CD4-positive, alpha-beta T cell treated with Interferon gamma for 1 hour (primary cell): ENCODE data around the gene TMEM236.

Experiments used
- DNase-seq: peaks from one replicate; pipeline ENCODE4 v3.0.0-alpha.2; 2020

The TMEM236 gene

DNA sequence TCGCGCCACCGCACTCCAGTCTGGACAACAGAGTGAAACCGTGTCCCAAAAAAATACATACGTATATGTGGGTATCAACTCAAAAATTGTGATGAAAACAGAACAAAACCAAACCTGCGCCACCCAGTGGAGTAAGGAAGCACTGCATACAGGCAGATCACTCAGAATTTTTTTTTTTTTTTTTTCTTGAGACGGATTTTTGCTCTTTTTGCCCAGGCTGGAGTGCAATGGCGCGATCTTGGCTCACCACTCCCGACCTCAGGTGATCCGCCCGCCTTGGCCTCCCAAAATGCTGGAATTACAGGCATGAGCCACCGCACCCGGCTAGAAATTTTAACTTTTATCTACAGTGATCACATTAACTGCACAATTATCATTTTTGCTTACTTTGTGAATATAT, 9.1 kb upstream of the TMEM236 start:
- DNase-seq, result peak; percentile 44

DNA sequence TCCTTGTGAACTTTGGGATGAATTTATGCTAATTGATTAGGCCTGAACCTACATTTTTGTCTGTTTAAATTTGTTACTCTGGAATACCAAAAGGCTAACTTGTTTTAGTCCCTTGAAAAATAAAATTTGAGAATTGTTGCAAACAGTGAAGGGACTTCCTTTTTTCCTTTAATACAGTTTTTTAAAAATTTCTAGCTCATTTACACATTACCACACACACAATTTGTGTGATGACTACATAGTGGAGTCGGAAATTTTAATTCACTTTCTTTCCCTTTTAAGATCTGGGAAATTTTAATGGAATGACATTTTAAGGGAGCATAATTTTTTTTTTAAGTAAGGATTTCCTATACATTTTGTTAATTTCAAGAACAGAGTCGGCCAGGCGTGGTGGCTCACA, 8.6 kb upstream of the TMEM236 start:
- DNase-seq, result no peak

DNA sequence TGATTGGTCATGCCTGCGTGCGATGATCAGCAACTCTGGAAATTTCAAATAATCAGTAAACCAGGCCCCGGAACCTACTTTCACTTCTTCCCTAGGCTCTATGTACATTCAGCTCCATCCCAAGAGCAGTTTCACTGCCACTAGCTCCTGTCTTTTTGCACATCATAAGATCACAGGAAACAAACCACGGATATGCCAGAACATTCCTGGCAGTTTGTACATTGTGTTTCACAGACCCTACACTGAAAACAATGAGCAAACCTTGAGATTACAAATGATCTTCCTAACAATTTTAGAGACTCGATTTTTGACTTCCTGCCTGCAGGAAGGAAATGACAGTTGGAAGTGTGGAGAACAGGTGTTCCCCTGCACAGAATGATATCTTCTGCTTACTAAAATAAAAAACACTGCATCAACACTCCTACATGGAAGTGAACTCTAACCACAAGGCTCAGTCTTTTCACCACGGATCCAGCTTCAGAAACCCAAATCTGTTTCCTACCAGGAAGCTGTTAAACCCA, 7.6 kb upstream of the TMEM236 start:
- no peak for DNase-seq

DNA sequence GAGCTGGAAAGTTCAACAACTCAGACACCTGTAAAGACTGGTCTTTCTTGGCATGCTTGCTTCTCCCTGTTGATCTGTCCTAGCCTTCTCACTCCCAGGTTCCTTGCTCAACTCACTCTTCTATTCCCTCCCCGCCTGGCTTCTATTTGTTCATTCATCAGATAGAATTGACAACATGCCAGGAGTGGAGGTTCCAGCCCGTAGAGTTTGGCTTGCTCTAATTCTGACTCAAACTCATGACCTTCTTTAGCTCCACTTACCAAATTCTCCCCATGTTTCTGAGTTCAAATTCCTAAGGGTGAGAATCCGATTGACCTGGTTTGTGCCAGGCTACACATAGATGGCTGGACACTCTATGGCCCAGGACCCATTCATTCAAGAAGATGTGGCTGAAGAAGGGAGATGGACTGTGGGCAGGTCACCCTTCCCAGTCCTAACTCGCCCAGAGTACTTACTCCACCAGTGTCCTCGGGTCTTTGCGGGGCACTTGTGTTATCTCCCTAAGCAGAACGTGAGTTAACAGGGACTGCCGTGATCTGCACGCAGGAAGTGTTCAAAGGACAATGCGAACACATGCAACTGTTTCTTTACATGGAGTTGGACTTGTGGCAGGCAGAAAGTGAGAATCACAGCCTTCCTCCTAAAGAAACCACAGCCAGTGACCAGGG, 4.0 kb upstream of the TMEM236 start:
- DNase-seq, result no peak

DNA sequence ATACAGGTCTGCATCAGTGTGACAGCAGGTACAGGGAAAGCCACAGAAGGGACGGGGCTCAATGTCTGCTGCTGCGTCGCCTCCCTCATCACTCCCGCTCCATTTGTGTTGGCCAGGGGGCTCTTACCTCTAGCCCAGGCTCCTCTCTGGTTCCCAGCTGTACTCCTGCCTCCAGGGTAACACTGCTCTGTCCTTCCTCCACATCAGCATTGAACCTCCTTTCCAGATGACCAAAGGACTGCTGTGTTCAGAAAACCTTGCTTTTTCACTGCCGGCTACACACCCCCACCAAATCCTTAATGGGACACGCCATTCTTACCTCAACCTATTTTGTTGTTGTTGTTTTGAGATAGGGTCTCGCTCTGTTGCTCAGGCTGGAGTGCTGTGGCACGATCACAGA, 2.1 kb upstream of the TMEM236 start:
- no peak for DNase-seq

DNA sequence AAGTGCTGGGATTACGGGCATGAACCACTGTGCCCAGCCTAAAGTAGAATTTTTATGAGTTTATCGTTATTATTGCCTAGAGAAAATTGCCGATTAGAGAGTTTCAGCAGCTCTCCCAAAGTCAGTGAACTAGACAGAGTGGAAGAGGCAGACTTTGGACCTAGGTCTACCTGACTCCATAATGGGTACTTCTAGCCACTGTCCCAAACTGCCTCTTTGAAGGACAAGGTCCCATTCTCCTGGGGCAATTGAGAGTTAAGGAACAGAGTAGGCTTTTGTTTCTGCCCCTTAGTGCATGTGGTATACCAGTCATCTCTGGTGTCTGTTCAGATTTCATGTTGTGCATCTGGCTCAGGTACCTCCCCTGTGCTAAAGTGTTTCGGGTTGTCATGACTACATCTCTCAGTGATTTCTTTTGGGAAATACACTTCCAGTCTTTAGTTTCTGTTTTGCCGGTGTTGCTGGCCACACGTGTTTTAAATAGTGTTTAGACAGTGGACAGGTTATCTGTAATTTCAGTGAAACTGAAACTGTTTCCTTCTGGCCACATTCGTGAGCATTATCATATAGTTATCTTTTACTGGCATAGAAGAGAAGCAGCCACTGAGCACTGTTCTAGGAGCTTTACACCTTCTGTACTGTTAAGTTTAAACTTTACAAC, 4.7 kb downstream of the TMEM236 start:
- DNase-seq, result peak; percentile 7

DNA sequence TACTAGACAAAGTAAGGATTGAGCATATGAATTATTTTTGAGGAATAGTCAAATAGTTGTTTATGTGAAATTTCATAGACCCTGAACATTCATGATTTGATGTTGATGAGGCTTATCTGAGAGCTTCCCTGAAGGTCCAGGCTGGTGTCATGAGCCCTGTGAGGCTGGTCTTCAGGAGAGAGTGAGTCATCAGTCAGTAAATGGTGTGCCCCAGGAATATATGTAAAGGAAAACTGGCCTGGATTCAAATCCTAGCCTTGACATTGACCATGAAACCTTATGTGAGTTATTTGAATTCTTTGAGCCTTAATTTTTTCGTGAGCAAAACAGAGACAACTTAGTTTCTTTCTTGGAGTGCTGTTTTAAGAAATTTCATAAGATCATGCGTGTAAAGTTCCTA, 6.2 kb downstream of the TMEM236 start:
- no peak for DNase-seq

DNA sequence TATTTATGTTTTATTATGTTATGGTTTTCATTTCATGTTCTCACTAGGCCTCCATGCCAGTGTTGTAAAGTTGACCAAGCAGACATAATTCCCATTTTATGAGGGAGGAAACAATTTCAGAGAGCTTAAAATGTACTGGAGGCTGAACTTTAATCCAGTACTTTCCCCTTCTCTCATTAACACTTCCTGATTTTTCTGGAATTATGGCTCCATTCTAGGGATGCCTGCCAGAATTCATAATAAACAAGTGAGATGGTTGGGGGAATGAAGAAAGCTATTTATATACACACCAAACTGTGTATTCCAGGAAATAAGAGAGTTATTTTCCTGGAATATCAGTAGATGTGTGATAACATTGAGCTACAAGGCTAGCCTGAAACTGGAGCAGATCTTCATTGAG, 6.9 kb downstream of the TMEM236 start:
- no peak for DNase-seq

DNA sequence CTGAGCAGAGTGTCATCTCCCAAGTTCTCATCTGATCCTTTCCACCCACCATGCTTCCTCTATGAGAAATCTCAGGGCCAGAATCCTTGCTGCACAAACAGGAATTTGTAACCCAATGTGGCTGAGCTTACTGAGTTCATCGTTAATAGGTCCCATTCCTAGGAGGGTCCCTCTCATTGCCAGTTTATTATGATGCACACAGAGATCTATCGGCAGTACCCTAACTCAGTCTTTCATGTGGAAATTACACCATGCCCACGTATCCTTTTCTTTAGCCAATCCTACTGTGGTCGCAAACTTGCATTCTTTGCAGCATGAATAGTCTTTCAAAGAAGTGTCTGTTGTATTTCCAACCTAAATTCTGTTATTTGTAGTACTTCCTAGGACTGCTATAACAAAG, 12.1 kb downstream of the TMEM236 start:
- no peak for DNase-seq

DNA sequence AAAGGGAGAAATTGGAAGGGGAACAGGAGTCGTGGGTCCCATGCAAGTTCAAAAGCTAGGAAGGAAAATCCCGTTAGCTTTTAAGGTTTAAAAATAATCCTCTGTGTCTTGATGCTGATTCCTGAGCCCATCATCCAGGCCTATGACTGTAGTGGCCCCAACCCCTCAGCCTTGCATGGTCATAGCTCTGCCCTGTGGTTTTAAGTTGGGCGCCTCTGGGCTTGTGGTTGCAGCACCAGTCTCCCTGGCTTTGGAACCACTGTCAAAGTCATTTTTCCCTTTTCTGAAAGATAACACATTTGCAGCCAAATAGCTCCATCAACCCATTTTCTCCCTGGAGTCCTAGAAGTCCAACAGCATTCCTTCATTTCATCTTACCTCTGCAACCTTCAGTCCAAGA, 13.6 kb downstream of the TMEM236 start:
- no peak for DNase-seq

DNA sequence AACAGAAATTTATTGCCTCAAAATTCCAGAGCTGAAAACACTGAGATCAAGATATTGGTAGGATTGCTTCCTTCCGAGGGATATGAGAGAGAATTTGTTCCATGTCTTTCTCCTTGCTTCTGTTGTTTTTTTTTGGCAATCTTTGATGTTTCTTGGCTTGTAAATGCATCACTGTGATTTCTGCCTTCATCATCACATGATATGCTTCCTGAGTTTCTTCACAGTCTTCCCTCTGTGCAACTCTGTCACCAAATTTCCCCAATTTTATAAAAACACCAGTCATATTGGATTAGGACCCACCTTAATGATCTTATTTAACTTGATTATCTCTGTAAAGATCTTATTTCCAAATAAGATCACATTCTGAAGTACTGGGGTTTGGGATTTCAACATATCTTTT, 14.7 kb downstream of the TMEM236 start:
- DNase-seq, result no peak

DNA sequence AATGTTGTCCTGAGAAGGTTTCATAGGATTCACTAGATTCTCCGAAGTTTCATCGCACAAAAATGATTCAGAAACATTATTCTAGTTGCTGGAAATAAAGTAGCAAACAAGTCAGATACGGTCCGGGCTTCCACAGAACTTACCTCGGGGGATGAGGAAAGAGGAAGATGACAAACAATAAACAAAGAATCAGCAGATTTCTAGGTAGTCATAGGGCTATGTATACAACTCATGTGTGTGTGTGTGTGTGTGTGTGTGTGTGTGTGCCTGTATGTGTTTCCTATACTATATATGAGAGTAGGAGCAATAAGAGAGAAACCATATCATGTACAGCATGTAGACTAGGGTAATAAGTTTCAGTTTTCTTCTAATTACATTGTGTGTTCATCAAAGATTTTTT, 16.5 kb downstream of the TMEM236 start:
- DNase-seq, result peak; percentile 4

DNA sequence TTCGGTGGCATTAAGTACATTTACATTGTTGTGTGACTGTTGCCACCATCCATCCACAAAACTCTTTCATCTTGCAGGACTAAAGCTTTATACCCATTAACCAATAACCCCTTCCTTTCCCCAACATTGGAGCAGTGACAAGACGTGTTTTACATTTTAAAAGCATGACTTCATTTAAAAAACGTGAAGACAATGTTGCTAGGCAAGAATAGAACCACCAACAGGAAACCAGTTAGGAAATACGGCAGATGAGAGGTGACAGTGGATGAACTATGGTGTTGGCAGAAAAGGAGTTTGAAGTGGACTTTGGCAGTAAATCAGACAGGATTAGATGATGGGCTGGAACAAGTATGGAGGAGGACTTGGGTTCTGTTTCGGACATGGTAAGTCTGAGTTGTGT, 17.0 kb downstream of the TMEM236 start:
- no peak for DNase-seq

DNA sequence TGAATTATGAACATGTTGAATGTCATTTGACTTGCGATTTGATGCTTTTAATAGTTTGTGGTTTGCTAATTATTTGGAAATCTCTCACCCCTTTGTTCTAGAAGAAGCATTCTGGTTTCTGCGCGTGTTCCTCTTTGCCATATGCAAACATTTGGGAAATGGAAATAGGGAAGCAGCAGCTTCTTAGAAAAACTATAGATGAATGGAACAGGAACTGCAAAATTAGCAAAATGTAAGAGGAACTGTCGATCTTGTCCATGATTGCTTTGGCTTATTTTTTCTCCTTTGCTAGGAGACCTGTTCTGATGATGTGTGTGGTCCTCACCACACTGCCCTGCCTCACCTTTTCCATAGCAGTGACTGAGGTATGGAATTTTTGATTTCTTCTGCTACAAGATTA, 19.0 kb downstream of the TMEM236 start:
- peak; percentile 15 for DNase-seq

DNA sequence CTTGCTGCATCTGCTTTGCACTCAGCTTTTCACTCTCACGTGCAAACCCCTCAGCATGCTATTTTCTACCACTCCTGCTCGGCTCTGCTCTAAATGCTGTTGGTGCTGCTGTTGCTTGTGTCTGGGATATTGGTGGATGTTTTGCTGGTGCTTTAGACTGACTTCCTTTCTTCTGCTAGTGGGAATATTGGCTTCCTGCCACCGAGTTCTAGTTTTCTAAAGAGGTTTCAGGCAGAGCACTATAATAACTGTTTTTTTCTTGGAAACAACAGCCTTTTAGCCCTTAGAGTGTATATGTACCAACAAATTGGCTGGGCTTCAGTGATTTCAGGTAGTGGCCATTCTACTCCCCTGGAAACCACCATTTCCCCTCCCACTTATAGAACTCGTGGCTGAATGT, 27.8 kb downstream of the TMEM236 start:
- no peak for DNase-seq

DNA sequence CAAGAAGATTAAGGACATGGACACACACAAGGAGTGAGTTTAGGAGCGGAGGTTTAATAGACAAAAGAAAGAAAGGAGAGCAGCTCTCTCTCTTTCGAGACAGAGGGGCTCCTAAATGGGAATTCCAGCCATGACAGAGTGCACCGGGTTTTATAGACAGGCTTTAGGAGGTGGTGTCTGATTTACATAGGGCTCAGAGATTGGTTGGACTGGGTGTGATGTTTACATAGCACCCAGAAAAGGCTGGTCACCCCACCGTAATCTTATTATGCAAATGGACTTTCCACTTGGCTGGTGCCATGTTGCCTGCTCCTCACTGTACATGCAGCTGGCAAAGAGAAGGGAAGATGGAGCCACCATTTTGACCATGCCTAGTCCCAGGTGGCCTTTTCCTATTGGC, 28.7 kb downstream of the TMEM236 start:
- DNase-seq, result no peak

DNA sequence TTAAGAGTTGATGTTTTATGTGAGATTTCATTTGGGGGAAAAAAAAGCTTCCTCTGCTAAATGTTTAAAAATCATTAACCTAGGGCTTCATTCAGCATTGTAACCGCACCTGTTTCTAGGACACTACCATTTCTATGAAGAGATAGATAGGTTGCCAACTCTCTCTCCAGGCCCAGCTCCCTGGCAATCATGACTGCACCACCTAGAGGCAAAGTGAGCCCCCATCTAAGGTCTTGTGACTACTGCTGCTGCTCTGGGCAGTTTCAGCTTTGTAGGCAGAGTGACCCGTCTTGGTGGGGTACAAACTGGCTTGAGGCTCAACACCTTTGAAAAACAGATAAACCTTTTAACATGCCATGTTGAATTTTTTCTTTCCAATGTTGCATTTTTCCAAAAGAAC, 29.9 kb downstream of the TMEM236 start:
- no peak for DNase-seq

DNA sequence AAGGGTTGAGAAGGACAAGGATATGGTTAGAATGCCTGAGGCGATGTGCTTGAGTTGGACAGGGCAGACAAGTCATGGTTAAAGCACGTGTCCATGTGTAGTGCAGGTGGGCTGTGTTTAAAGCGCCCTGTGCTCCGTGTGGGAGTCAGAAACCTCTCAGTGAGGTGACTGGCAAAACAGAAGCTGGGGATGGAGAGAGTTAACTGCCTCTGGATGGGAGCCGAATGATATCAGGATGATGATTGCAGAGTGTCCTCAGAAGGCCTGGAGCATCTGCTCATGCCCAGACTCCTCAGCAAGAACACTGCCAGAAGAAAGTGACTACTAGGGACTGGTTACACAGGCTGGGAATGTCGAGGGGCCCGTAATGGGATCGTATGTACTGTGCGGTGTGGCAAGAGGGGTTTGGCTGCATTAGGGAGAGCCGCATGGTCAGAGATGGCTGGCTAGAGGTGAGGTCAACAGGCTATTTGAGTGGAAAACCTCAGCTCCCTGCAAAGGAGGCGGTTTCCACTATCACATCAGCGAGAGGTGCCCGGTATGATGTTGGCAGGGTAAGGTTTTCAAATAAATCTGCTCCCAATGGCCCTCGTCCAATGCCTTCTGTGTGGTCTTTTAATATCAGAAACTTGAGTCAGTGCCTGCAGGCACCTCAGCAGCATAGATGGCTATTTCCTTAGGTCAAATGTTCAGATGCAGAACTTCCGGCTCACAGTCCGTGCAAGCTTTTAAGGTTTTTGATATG, 31.1 kb downstream of the TMEM236 start:
- no peak for DNase-seq

DNA sequence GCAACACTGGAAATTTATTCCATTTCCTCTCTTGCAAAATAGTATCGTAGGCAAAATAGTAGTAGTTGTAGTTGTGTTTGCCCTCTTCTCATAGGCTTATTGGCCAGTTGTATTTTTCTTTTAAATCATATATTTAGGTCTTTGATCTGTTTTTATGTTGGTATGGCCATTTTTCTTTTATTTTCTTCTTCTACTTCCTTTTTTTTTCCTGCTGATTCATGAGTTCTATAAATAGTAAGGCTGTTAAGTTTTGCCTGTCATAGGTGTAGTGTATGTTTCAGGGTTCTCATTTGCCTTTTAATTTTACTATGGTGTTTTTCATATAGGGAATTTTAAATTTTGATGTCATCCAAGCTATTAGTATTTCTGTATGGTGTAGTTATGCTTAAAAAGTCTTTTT, 31.8 kb downstream of the TMEM236 start:
- no peak for DNase-seq

DNA sequence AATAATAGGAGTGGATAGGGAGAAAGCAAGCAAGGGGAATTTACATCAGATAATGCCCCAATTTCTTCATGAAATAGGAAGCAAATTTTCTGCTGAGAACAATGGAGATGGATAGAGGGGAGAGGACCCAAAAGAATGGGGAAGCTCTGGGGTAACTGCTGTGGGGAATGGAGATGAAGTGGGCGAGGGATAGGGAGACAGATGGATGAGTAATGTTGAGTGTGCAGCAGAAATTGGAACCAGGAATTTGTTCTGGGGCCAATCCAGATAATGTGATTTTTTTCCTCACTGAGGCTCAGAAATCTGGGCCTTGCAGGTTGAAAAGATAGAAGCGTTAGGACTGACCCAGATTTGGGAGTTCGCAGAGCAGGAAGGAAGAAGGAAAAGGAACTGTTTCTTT, 32.7 kb downstream of the TMEM236 start:
- DNase-seq, result no peak

DNA sequence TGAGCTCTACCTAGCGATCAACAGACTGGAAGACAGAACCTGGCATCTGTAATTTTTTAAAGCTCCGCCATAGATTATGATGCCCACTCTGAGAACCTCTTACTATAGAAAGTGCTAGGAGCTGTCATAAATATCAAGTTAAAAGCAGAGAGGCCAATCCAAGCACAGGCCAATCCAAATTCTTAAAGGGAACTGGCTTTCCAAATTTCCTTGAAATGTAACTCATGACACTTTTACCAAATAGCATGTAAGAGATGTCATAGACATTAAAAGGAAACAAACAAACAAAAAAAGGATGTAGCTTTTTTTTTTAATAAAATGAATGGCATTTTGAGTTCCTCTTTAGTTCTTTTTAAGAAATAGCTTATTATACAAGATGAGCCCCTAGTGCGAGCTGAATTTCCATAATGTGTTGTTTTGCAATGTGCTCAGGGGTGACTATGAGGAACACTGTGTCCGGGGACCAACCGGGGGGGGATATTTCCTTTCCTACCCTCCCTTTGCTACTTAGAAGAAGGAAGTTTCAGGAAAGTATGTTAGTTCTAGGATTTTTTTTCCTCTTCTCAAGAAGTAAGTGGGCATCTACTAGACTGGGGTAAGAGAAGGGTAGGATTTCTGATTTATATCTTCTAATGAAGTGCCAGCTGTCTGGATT, 33.4 kb downstream of the TMEM236 start:
- DNase-seq, result peak; percentile 35

DNA sequence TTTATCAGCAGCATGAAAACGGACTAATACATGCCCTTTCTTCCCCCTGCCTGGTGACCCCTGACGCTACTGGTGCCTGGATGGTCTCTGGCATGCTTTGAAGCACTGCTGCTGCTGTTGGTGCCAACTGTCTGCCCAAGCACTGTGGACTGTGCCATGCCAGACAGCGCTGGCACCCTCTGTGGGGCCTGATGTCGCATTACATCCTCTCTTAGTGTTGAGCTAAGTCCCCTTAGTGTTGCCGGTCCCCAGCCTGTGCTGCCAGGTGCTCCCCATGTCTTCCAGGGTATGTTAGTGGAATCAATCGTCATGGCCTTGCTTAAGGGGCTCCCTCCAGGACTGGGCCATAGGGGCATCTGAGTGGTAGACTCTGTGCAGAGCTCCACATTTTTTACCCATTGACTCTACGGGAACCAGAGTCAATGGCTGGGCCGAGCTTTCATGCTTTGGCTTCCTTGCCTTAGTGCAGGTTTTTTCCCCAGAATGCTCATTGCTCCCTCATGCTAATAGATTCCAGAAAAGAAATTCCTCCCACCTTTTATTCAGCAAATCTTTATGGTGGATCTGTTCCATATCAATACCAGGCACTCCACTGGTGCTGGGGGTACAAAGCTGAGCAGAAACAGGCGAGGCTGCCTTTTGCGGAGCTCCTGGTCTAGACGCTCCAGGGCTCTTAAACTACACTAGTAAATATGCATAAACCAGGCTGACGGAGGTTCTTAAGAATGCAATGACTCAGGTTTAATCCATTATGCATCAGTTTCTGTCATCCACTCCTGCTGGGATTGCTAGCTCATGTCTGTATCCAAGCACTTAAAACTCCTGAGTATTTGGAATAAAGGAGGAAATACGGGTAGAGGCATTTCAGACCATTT, 35.3 kb downstream of the TMEM236 start:
- DNase-seq, result no peak

DNA sequence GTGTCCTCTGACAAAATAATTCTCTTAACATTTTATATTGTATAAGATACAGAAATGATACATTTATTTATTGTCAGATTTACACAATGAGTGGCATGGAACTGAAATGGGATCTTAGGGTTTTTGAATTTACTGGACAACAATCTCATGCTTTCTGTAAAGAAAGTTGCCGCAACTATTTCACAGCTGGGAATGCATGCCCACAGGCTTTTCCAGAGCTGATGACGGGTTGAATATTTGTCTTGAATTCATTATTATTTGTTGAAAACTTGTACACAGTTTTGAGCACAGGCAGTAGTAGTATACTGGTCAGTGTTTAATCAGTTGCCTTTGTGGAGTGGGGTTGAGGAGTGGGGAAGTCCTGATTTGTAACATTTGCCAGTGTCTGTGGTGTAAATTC, 36.6 kb downstream of the TMEM236 start:
- no peak for DNase-seq
